Endothelial cell of umbilical vein (primary cell): Measurements from ENCODE around the gene ZIC3.

ENCODE experiments used
- CTCF ChIP-seq, 2 donors: IDR thresholded peaks; 1 replicate in 1 of 2; 2 replicates in 1 of 2; pipeline ENCODE4 v1.5.1; 2011; ENCODE audit warnings: low read length in 2 of 2, mild to moderate bottlenecking in 2 of 2, moderate library complexity in 2 of 2, control low read depth in 1 of 2, inconsistent platforms in 1 of 2, low read depth in 1 of 2; ENCODE audit not compliant: insufficient read depth in 1 of 2; ENCODE audit errors: extremely low read depth in 1 of 2
- EZH2 ChIP-seq: IDR thresholded peaks from 2 replicates; pipeline ENCODE4 v1.6.1; 2012; ENCODE audit warnings: borderline replicate concordance, low read depth, mild to moderate bottlenecking, moderate library complexity, low read length, inconsistent platforms; ENCODE audit not compliant: severe bottlenecking
- POLR2A ChIP-seq: IDR thresholded peaks from 2 replicates; pipeline ENCODE4 v1.6.1; 2012; ENCODE audit warnings: low read depth, mild to moderate bottlenecking, control low read depth, low read length

- TF ChIP-seq CTCF (IDR thresholded peaks at IDR 0.05; ENCODE audit: extremely low read depth in 1 of 2, insufficient read depth in 1 of 2, low read depth in 1 of 2, low read length in 2 of 2) (no peak), EZH2 (no peak), POLR2A (no peak)
These were observed 15.2 kb upstream of the ZIC3 start for GRCh38 chrX:137550665-137551261.
